ENCODE measurements around the gene PACS2.

Gene PACS2

DNA sequence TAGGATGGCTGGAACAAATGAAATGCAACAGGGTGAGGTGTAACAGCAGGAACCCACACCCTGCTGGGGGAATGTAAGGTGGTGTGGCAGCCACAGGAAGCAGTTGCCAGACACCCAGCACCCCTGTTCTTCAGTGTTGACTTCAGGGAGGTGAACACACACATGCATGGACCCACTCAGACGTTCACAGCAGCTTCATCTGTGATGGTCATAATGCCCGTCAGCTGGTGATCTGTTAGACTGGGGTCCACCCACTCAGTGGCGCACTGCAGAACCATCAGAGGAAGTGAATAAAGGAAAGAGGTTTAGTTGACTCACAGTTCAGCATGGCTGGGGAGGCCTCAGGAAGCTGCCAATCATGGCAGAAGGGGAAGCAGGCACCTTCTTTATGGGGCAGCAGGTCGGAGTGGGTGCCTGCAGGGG lies 61.1 kb downstream of the PACS2 start:
- DNase-seq = no peak

DNA sequence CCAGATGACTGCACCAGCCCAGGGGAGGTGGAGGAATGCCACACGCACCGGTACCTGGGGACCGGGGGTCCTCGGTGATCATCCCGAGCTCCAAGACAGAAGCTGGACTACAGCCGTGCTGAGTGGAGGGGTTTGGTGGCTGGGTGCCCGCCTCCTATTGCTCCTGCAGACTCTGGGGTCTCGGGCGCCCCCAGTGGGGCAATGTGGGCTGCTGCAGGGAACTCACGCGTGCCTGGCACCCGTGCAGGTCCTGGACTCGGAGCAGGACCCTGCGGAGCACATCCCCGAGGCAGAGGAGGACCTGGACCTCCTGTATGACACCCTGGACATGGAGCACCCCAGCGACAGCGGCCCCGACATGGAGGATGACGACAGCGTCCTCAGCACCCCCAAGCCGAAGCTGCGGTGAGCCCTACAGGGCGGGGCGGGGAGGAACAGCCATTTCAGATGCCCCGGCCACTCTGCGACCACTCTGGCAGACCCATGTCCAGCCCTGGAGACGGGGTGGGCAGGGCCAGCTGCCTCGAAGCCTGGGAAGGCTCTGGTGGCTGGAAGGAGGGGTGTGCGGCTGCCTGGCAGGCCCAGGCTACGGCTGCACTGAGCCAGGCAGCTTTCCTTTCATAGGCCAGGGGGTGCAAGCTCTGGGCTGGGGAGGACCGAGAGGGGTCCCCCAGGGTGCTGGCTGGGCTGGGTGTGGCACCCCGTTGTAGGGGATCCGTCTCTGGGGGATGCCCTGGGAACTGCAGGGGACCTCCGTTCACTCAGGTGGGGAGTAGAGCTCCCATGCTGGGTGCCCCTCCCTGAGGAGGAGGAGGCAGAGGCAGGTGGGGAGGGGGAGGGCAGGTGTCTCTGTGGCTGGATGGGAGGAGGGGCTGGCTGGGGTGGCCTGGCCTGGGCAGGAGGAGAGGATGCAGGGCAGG lies 62.2 kb downstream of the PACS2 start:
- no peak for DNase-seq

DNA sequence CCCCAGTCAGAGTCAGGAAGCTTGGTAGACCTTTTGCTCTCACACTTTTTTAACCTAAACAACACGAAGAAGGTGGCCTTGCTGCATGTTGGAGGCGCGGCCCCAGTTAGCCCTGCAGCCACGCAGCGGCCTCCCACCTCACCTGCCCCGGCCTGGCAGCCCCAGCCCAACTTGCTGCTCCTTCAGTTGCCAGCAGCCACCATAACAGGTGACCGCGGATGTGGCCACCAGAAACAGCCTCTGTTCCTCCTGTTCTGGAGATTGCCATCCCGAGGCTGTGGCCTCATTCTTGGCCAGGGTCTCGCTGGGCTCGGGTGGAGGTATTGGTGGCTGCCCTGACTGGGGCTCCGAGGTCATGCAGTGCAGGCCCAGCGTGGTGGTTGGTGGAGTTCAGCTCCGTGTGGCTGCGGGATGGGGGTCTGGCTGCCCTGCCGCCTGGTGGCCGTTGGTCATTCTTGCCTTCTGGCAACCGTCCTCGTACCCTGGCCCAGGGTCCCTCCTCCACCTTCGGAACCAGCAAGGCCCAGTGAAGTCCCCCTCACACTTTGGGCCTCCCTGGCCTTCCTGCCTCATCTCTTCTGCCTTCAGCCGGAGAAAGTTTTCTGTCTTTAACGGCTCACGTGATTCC lies 63.1 kb downstream of the PACS2 start:
- no peak for DNase-seq

DNA sequence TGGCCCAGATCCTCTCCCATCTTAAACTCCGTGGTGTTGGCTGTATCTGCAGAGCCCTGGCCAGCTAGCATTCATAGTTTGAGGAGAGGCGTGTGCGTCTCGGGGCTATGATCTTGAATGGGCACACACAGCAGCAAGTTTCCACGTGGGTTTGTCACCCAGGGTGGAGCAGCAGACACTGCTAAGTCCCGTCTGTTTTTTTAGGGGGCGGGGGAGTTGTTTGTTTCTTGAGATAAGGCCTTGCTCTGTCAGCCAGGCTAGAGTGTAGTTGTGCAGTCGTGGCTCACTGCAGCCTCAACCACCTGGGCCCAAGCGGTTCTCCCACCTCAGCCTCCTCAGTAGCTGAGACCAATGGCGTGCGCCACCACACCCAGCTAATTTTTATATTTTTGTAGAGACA lies 63.7 kb downstream of the PACS2 start:
- DNase-seq = no peak

DNA sequence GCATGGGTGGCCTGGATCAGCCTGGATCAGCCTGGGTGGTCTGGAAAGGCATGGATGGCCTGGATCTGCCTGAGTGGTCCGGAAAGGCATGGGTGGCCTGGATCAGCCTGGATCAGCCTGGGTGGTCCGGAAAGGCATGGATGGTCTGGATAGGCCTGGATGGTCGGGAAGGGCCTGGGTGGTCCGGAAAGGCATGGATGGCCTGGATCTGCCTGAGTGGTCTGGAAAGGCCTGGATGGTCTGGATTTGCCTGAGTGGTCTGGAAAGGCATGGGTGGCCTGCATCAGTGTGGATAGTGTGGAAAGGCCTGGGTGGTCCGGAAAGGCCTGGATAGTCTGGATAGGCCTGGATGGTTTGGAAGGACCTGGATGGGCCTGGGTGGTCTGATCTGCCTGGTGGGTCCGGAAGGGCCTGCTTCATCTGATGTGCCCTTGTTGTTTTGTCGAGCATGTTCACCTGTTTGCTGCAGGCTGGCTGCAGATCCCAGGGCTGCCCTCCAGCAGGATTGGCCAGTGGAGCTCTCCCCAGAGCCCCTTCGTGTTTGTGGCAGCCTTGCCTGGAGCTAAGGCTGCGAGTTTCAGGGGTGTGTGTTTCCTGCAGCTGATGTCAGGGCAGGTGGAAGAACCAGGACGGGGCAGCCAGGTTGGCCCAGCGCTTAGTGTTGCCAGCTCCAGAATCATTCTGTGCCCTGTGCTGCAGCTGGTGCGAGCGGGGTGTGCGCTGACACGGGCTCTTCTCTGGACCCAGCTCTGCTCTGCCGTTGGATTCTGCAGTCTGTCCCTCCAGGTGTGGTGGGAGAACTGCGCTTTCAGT lies 64.5 kb downstream of the PACS2 start:
- DNase-seq = no peak

DNA sequence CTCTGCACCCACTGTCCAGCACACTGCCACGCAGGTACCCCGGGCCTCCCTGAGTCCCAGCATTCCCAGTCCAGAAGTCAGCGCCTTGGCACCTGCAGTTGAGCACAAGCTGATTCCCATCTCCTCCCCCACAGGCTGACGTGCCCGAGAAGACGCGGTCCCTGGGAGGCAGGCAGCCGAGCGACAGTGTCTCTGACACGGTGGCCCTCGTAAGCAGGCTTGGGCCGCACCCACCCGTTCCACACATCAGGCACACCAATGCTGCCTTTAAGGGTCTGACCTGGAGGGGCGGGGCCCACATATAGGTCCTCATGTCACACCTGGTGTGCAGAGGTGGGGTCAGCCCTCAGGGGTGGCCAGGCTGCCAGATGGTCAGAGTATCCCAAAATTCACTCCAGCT lies 65.4 kb downstream of the PACS2 start:
- DNase-seq = no peak

DNA sequence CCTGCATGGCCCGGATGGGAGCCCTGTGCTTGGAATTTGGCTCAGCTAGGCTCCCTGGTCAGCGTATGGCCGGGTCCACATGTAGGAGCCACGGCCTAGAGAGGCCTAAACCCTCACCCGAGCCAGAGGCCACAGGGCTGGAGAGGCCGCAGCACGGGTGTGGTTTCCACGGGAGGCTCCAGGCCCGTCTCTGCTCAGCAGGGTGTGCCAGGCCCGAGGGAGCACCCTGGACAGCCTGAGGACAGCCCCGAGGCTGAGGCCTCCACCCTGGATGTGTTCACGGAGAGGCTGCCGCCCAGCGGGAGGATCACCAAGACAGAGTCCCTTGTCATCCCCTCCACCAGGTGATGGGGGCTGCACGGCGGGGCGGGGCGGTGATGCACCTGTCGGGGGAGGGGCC lies 66.2 kb downstream of the PACS2 start:
- no peak for DNase-seq

DNA sequence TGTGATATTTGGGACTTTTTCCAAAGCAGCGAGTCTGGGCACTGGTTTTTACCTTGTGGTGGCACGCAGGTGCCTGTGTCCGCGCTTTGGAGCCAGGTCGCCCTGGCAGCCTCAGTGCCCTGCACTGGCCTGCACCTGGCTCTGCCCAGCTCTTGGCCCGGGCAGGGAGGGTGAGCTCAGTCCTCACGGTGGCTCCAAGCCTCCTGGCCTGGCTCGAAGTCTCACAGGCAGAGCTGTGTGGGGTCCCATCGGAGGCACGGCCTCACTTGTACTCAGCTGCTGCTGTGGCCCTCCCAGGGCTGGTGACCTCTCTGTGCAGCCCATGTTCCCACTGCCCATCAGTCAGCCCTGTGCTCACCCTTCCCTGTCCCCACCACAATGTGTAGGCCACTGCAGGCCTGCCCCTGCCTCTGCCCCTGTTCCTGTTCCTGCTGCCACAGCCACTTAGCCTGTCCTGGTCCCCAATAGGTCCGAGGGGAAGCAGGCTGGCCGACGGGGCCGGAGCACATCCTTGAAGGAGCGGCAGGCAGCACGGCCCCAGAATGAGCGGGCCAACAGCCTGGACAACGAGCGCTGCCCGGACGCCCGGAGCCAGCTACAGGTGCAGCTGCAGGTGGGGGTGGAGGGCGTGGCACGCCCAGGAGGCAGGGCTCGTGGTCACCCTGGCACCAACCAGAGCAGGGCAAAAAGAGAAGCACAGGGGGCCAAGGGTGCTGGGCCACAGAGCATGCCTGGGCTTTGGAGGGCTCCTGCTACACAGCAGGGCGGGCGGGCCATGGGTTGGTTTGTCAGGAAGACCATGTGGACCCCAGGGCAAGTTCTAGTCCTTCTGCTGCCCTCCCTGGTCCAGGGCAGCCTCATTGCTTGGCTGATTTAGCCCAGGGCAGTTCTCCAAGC lies 67.1 kb downstream of the PACS2 start:
- no peak for DNase-seq

DNA sequence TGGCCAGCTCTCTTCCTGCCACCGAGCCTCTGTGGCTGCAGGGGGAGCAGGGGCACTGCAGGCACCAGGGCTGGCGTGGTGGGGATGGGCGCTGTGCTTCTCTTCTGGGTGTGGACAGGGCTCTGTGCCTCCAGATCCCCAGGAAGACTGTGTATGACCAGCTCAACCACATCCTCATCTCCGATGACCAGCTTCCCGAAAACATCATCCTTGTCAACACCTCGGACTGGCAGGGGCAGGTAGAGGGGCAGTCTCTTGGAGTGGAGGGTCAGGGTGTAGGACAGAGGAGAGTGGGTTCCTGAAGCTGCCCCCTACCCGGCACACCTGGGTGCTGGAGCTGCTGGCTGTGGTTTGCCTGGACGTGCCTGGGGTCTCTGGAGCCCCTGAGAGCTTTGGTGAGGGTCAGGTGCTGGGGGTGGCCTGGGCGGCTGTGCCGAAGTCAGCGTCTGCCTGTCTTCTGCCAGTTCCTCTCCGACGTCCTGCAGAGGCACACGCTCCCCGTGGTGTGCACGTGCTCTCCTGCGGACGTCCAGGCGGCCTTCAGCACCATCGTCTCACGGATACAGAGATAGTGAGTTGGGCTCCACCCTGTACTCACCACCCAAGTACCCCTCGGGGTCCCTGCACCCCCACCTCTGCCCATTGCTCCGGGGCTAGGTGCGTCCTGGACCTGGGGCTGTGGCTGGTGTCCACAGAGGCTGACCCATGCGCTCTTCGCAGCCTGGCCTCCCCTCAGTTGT lies 68.0 kb downstream of the PACS2 start:
- DNase-seq = no peak

DNA sequence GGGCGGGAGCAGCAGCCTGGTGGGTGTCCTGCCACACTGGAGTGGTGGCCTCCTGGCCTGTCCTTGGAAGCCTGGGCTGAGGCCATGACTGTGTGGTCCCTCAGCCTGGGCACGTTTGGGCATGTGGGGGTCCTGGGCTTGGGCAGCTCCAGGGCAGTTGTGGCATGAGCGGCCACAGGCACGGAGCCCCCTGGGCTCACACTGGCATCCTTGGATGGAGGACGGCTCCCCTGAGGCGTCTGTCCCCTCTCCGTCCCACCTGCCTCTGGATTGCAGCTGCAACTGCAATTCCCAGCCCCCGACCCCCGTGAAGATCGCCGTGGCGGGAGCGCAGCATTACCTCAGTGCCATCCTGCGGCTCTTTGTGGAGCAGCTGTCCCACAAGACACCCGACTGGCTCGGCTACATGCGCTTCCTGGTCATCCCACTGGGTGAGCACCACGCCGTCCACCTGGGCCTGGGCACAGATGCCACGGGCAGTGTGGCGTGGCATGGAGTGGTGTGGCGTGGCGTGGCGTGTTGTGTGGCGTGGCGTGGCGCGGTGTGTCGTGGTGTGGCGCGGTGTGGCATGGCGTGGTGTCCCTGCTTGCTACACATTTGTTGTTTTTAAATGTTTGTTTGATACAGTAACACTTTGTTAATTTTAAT lies 68.7 kb downstream of the PACS2 start:
- no peak for DNase-seq

DNA sequence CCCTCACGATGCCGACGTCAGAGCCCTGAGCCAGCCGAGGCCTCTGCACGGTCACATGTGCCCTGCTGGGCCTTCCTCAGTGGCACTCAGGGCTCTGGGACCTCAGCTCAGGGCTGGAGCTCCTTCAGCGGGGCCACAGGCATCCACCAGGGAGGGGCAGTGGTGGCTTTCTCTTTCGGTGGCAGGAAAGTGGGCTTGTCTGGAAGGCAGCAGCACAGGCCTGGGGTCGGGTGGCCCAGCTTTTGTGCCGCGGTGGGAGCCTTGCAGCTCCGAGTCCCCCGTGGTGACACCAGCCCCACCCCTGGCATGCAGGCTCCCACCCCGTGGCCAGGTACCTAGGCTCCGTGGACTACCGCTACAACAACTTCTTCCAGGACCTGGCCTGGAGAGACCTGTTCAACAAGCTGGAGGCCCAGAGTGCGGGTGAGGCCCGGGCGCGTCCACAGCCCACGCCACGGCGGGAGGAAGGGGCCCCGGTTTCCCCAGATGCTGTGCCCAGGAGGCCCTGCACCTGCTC lies 69.6 kb downstream of the PACS2 start:
- DNase-seq = no peak

DNA sequence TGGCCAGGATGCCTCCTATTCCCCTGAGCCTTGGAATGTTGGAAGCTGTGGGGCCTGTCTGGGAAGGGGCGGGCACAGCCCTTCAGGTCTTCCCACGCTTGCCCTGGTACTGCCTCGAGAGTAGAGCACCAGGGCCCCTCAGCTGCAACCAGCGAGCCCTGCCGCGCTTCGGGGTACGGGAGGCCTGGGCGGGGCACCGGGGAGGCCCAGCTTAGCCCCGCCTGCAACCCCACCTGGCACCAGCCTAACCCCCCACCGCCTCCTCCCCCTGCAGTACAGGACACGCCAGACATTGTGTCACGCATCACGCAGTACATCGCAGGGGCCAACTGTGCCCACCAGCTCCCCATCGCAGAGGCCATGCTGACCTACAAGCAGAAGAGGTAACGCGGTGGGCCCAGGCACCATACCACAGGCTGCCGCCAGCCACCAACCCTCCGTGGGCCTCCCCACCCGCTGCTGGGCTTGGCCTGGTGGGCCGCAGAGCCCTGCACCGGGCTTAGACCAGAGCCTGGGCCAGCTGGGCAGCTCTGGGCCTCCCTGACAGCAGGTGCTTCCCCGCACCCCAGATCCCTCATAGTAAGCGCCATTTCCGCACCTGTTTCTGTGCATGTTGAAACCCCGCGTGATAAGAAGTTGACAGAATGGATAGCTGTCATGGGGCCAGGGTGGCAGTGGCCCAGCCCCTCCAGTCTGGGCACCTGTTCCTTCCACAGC lies 70.2 kb downstream of the PACS2 start:
- DNase-seq = no peak

DNA sequence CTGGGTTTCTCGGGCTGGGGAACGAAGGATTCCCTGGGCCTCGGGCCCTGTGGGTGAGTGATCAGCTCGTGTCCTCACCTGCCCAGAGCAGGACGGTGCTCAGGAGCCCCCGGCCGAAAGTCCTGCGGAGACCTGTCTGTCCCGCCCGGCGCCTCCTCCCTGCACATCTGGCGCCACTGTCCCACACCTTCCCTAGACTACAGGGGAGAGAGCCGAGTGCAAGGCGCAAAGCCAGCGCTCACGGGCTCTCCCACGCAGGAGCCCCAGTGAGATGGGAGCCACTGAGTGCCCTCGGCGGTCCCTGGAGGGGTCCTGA lies 70.7 kb downstream of the PACS2 start:
- no peak for DNase-seq

DNA sequence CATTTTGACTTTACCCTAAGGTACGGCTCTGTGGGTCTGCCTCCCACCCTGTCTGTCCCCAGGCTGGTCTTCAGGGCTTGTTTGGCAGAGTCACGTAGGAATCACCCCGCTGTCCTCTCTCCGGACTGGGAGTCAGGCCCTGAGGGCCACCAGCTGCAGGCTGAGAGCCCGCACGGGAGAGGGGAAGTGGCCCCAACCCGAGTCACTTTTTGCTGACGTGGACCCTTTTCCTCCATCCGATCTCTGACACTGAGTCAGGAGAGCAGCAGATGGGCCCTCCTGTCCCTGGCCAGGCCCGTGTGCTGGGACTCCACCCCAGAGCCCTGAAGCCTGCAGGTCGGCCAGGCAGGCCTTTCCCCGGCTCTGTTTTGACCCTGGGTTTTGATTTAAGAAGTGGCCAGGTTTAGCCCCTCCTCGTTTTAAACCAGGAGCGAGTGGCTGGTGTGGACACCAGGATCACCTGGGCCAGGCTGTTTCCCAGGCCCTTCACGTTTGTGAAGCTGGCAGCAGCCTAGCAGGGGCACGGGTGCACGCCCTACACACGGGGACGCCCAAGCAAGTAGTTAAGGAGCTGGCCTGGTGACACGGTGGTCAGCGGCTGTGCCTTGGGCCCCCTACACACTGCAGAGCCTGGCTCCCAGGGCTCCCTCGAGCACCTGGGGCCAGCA lies 71.3 kb downstream of the PACS2 start:
- DNase-seq = no peak

DNA sequence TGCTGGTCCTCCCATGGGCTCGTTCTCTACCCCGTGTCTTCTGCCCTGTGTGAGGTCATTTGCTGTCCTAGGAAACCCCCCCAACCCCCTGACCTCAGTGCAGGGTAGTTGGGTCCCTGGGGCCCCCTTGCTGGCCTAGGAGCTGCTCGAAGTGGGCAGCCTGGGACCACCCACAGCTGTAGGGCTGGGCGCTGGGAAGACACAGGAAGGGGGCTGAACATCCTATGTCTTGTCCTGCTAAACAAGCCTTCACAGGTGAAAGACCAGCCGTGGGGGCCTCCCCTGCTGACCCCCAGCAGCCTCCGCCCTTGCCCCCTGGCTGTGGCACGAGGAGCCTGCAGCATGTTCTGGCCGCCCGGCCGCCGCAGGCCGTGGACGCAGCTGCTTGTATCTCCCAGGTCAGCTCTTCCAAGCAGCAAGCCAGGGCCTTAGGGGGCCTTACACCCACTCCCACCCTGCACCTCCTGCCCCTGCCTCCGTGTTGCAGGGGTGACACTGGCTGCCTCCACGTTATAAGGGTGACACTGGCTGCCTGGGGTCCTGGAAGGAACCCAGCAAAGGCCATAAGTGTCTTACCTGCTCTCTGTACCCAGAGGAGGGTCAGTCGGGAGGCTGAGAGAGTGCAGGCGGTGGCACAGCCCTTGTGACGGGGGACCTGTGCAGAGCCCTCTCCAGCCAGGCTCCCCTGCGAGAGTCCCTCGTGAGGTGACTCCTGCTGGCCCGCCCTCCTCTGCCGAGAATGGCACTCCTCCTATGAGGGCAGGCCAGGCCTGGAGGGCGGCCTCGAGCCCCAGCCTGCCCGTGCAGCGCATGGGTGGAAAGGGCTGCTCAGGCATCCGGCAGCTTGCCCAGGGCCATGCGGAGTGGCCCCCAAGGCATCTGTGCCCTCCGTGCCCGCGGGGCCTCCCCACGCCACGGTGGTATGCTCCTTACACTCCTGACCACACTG lies 72.3 kb downstream of the PACS2 start:
- no peak for DNase-seq

DNA sequence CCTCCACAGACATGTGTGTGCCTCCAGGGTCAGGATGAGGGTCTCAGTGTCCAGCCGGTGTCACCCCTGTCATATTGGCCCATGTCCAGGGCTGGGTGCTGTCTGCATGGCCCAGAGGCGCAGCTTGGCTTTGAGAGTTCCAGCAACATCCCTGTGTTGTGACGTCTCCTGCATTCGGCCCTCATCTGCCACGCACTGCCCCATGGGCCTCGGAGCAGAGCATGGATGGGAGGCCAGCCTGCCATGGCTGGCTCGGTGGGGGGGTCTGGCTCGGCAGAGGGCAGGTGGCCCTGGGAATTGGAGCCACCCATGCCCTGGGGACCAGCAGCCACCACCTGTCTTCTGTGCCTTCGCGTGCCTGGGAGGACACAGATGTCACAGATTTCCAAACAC lies 73.0 kb downstream of the PACS2 start:
- DNase-seq = no peak

DNA sequence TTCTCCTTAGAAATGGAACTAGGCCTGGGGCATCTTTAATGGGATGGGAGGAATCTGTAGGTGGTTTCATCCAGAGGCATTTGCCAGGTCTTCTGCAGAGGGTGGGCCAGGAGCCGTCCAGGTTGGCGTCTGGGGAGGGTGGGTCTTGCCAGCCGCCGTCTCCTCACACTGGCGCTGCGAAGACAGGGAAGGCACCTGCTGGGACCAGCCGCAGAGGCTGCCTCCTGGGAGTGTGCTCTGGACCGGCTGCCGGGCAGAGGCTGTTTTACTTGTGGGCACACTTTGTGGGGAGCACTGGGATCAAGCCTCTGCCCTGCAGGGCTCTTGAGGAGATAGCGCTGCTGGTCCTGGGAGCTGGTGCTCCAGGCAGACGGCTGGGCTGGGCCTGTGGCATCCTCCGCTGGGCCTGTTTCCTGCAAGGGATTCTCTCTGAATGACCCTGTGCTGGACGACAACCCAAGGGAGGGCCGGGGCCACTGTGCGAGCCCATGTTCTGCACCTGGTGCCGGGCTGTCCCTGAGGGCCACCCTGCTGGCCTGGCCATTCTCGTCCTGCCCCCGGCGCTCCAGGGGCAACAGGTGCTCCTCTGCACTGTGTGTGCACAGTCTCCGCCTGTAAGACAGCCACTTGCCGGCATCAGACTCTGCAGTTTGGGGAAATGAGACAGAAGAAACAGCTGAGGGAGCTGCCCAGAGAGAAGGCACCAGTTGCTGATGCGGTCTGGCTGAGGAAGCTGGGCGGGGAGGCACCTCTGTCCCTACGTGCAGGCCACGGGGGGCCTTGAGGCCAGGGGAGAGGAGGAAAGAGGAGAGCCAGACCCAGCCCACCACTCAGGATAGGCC lies 73.8 kb downstream of the PACS2 start:
- DNase-seq = no peak

DNA sequence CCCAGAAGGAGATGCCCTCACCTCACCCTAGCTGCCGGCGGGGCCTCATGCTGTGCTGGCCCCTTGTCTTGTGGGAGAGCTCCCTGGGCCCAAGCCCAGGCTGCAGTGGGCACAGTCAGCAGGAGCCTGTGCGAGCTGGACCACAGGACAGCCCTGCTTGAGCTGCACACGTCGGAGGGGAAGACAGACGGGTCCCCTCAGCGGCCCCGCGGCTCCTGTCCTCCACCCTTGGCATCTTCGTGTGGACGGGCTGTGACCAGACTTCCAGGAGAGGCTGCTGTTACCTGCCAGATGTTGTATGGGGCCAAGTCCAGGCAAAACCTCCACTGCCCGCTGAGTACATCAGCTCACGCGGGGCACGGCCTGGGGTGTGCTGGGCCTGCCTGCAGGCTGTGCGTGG lies 74.4 kb downstream of the PACS2 start:
- no peak for DNase-seq

All from DMS79 treated with DMSO at 0.1 percent for 48 hours (cell line).